B cell (primary cell): Measurements from ENCODE around the gene ORAI1. TPM values are rescaled to one million over a fixed set of nuclear protein-coding genes. Genes with fewer than 3 reads are reported as not detected.

Experiments
- ATAC-seq: fragments of 200-7000 bp; cut with Tn5 transposase; one replicate; pipeline ENCODE4 v1.10.0; 2021; ENCODE audit warnings: low read depth, mild to moderate bottlenecking, moderate number of reproducible peaks, moderate library complexity
- CTCF ChIA-PET: fragments of 350-600 bp; sonication (Branson Sonifier 250); formaldehyde crosslinking; loops from one replicate; lab custom pipeline; 2021; ENCODE audit warnings: antibody characterized with exemption, inconsistent platforms; lab: Charles Lee
- POLR2A ChIA-PET: fragments of 350-600 bp; sonication (Branson Sonifier 250); formaldehyde crosslinking; loops from one replicate; lab custom pipeline; 2021; ENCODE audit warnings: antibody characterized with exemption; lab: Charles Lee
- DNase-seq: peaks from one replicate; pipeline ENCODE4 v3.0.0; 2013
- H2AFZ ChIP-seq: 2 replicates; pipeline ENCODE4 v1.6.1; 2012; ENCODE audit warnings: mild to moderate bottlenecking, low read depth, low read length; ENCODE audit not compliant: insufficient read depth, poor library complexity, severe bottlenecking
- H3K27ac ChIP-seq, 2 donors: 1 replicate in 1 of 2; 2 replicates in 1 of 2; pipeline ENCODE4 v1.5.1; 2012 to 2013; ENCODE audit warnings: low read length in 2 of 2, mild to moderate bottlenecking in 2 of 2, moderate library complexity in 1 of 2
- H3K27me3 ChIP-seq, 4 experiments: fragments of 200-600 bp in 1 of 4; sonication (generic) in 1 of 4; replicated peaks in 1 of 4; 1 replicate in 2 of 4; 2 replicates in 2 of 4; pipeline versions ENCODE4 v1.6.1 to v1.7.0; 2013 to 2016; ENCODE audit warnings: low read length in 3 of 4, mild to moderate bottlenecking in 2 of 4, mixed read lengths in 1 of 4, moderate library complexity in 1 of 4; ENCODE audit not compliant: insufficient read depth in 4 of 4, control insufficient read depth in 3 of 4; ENCODE audit errors: control extremely low read depth in 1 of 4
- H3K36me3 ChIP-seq, 2 experiments: replicated peaks in 1 of 2; 1 replicate in 1 of 2; 2 replicates in 1 of 2; pipeline versions ENCODE4 v1.6.1 to v1.7.1; 2013; ENCODE audit warnings: low read length in 1 of 2; ENCODE audit not compliant: insufficient read depth in 2 of 2, control insufficient read depth in 1 of 2; ENCODE audit errors: control extremely low read depth in 1 of 2, extremely low read depth in 1 of 2
- H3K4me1 ChIP-seq, 2 donors: fragments of 200-600 bp in 1 of 2; sonication (generic) in 1 of 2; 1 replicate in 1 of 2; 2 replicates in 1 of 2; pipeline versions ENCODE4 v1.5.1 to v1.6.1; 2013 to 2017; ENCODE audit warnings: low read length in 2 of 2; ENCODE audit not compliant: control insufficient read depth in 2 of 2, insufficient read depth in 2 of 2
- H3K4me2 ChIP-seq: replicated peaks from 2 replicates; pipeline ENCODE3; 2012; ENCODE audit warnings: mild to moderate bottlenecking, low read depth, low read length; ENCODE audit not compliant: poor library complexity, severe bottlenecking
- H3K4me3 ChIP-seq, 5 experiments: fragments of 200-600 bp in 1 of 5; sonication (generic) in 1 of 5; 1 replicate in 3 of 5; 2 replicates in 2 of 5; pipeline versions ENCODE4 v1.5.1 to v1.7.0; 2011 to 2016; ENCODE audit warnings: low read length in 4 of 5, mild to moderate bottlenecking in 4 of 5, low read depth in 2 of 5, control low read depth in 1 of 5, moderate library complexity in 1 of 5; ENCODE audit not compliant: insufficient read depth in 1 of 5; ENCODE audit errors: control extremely low read depth in 1 of 5, extremely low read depth in 1 of 5
- H3K79me2 ChIP-seq: fragments of 200-600 bp; sonication (generic); one replicate; pipeline ENCODE4 v1.6.0; 2016; ENCODE audit warnings: low read length; ENCODE audit not compliant: control insufficient read depth, insufficient read depth
- H3K9ac ChIP-seq: fragments of 200-600 bp; sonication (generic); 2 replicates; pipeline ENCODE4 v1.6.1; 2017; ENCODE audit warnings: mild to moderate bottlenecking, low read length, moderate library complexity
- H3K9me3 ChIP-seq, 3 donors: one replicate each; pipeline versions ENCODE4 v1.6.1 to v1.7.1; 2013; ENCODE audit warnings: low read length in 2 of 3; ENCODE audit not compliant: control insufficient read depth in 2 of 3, insufficient read depth in 1 of 3; ENCODE audit errors: control extremely low read depth in 1 of 3
- H4K20me1 ChIP-seq: 2 replicates; pipeline ENCODE4 v1.6.0; 2012; ENCODE audit warnings: mild to moderate bottlenecking, low read length; ENCODE audit not compliant: insufficient read depth, control insufficient read depth, poor library complexity, severe bottlenecking
- H3K27ac Mint-ChIP-seq: one replicate; pipeline ENCODE4 v1.8.0; 2021; ENCODE audit warnings: mixed read lengths
- H3K27me3 Mint-ChIP-seq: one replicate; pipeline ENCODE4 v1.8.0; 2021; ENCODE audit warnings: mixed read lengths
- H3K4me1 Mint-ChIP-seq: one replicate; pipeline ENCODE4 v1.8.0; 2021; ENCODE audit warnings: mixed read lengths
- H3K4me3 Mint-ChIP-seq: one replicate; pipeline ENCODE4 v1.8.0; 2021; ENCODE audit warnings: mixed read lengths
- H3K9me3 Mint-ChIP-seq: one replicate; pipeline ENCODE4 v1.8.0; 2022; ENCODE audit warnings: mixed read lengths; ENCODE audit not compliant: insufficient read depth
- CTCF ChIP-seq: fragments of 200-600 bp; IDR thresholded peaks from one replicate; pipeline ENCODE4 v1.8.0; 2022; ENCODE audit warnings: antibody characterized with exemption, mild to moderate bottlenecking
- EZH2 ChIP-seq: IDR thresholded peaks from 2 replicates; pipeline ENCODE4 v1.6.1; 2012; ENCODE audit warnings: borderline replicate concordance, low read depth, mild to moderate bottlenecking, moderate library complexity, low read length; ENCODE audit not compliant: insufficient read depth, poor library complexity, severe bottlenecking
- WGBS: methylation state at CpG from one replicate; pipeline ENCODE4 v1.1.5; 2013; ENCODE audit warnings: missing lambda C conversion rate; ENCODE audit not compliant: insufficient coverage; 5-methylcytosine and 5-hydroxymethylcytosine counted together
- intact Hi-C: fragments of 100-400 bp; cut with micrococcal nuclease; formaldehyde crosslinking; loops from one replicate; pipeline ENCODE4 v1.10.0; 2022
- polyA plus RNA-seq: library from polyadenylated mRNA; depleted of rRNA; stranded (reverse); fragments of >200 nt; gene quantifications from 2 replicates; pipeline ENCODE4 v1.2.3, GENCODE V29; 2012
- total RNA-seq, 2 donors: library from RNA; stranded (reverse); fragments of 120-200 nt in 1 of 2; gene quantifications; 1 replicate in 1 of 2; 2 replicates in 1 of 2; pipeline versions ENCODE4 v1.2.3 to v1.2.4, GENCODE V29; 2013 to 2022

The ORAI1 gene
- total and polyA plus RNA-seq, 2 donors (not counting 1 experiment from before 2014, with no cell fraction given), result 43.2 to 66.0 TPM

GRCh38 chr12:121577443-121578180 lies 48.7 kb upstream of the ORAI1 start:
- H2AFZ ChIP-seq, result no peak overlapping the region
- H3K9me3 ChIP-seq, result no peaks in the 10 kb centered on the region
- Mint-ChIP-seq H3K27me3 (no peaks in the 10 kb centered on the region), H3K4me3 (peak overlapping the region; percentile 59), H3K9me3 (no peaks in the 10 kb centered on the region), H3K4me1 (peaks cover 32% of the 10 kb centered on the region), H3K27ac (peak overlapping the region; percentile 78)
- TF ChIP-seq CTCF (no peak), EZH2 (no peak)
- 98% methylated on average over 6 of the region's 10 CpGs for WGBS
- H3K27ac ChIP-seq, result no peak overlapping the region
- no peak overlapping the region for H3K4me3 ChIP-seq
- DNase-seq, result no peak
- H3K4me2 ChIP-seq, result peak overlapping the region; percentile 97
- ATAC-seq, result no peak
- intact Hi-C loops, result no loop called here
- no peaks in the 10 kb centered on the region for H3K27me3 ChIP-seq
- POLR2A ChIA-PET, result interaction anchor here (0.6 to 5.6 kb wide), 6 partner anchors 13 to 97 kb away, joined by 3 to 74 read pairs (median 10); no protein-coding TSS in a partner anchor
- no peaks in the 10 kb centered on the region for H4K20me1 ChIP-seq
- H3K4me1 ChIP-seq, result peaks cover 21 to 41% of the 10 kb centered on the region in 2 donors
- peaks cover 0 to 16% of the 10 kb centered on the region in 2 experiments for H3K36me3 ChIP-seq
- no peak overlapping the region for H3K9ac ChIP-seq
- CTCF ChIA-PET, result interaction anchor here (1.0 to 9.0 kb wide), 9 partner anchors 9 to 76 kb away, joined by 3 to 72 read pairs (median 4); partner anchors contain the start of gene ORAI1
- no peaks in the 10 kb centered on the region for H3K79me2 ChIP-seq
